ENCODE data around the gene SIL1.
"Not testable (repeated sequence)": the region's sequence is repeated elsewhere in the genome, so short reads cannot be mapped to it uniquely, and the experiment has no call there.

SIL1 gene

GRCh38 chr5:139038613-139039305, 159.4 kb downstream of the SIL1 start:
- no peak overlapping the region for H3K4me3 ChIP-seq (ENCODE audit: control insufficient read depth in 1 of 7, extremely low read depth in 1 of 7, insufficient read depth in 4 of 7, low read depth in 2 of 7, low read length in 6 of 7)
- H3K9me3 ChIP-seq (ENCODE audit: control extremely low read depth in 1 of 5, control insufficient read depth in 4 of 5, insufficient read depth in 2 of 5, low read depth in 1 of 5, low read length in 4 of 5), result peaks cover 0 to 14% (median 2%) of the 10 kb centered on the region in 5 experiments
- DNase-seq, result no peak
- 70% methylated on average over 4 of the region's 7 CpGs for whole genome bisulfite sequencing (ENCODE audit: insufficient coverage)
- H3K27me3 ChIP-seq (replicated peaks in 2 of 5; ENCODE audit: control insufficient read depth in 4 of 5, insufficient read depth in 5 of 5, low read length in 4 of 5), result no peaks in the 10 kb centered on the region
- peaks cover 3 to 22% (median 9%) of the 10 kb centered on the region in 4 experiments for H3K36me3 ChIP-seq (ENCODE audit: control insufficient read depth in 4 of 4, insufficient read depth in 4 of 4, low read length in 3 of 4)
- ChIA-PET CTCF (no interaction called here), POLR2A (no interaction called here)
- H3K27ac ChIP-seq (ENCODE audit: insufficient read depth in 1 of 2, low read depth in 1 of 2, low read length in 2 of 2, poor library complexity in 1 of 2, severe bottlenecking in 2 of 2), result no peak overlapping the region
- H3K4me1 ChIP-seq (ENCODE audit: control extremely low read depth in 1 of 4, control insufficient read depth in 4 of 4, insufficient read depth in 4 of 4, low read length in 3 of 4), result peaks cover 0 to 8% (median 5%) of the 10 kb centered on the region in 4 experiments

GRCh38 chr5:139037732-139038131, 160.4 kb downstream of the SIL1 start:
- Histone ChIP-seq H3K4me3 (ENCODE audit: control insufficient read depth in 1 of 7, extremely low read depth in 1 of 7, insufficient read depth in 4 of 7, low read depth in 2 of 7, low read length in 6 of 7) (no peak overlapping the region), H3K4me1 (ENCODE audit: control extremely low read depth in 1 of 4, control insufficient read depth in 4 of 4, insufficient read depth in 4 of 4, low read length in 3 of 4) (no peaks in the 10 kb centered on the region), H3K27ac (ENCODE audit: insufficient read depth in 1 of 2, low read depth in 1 of 2, low read length in 2 of 2, poor library complexity in 1 of 2, severe bottlenecking in 2 of 2) (no peak overlapping the region), H3K36me3 (ENCODE audit: control insufficient read depth in 4 of 4, insufficient read depth in 4 of 4, low read length in 3 of 4) (peaks cover 3 to 22% (median 8%) of the 10 kb centered on the region in 4 experiments), H3K27me3 (replicated peaks in 2 of 5; ENCODE audit: control insufficient read depth in 4 of 5, insufficient read depth in 5 of 5, low read length in 4 of 5) (no peaks in the 10 kb centered on the region), H3K9me3 (ENCODE audit: control extremely low read depth in 1 of 5, control insufficient read depth in 4 of 5, insufficient read depth in 2 of 5, low read depth in 1 of 5, low read length in 4 of 5) (peaks cover 0 to 16% (median 2%) of the 10 kb centered on the region in 5 experiments)
- DNase-seq, result no peak
- 86% methylated on average over 3 of the region's 3 CpGs for WGBS (ENCODE audit: insufficient coverage)
- POLR2A ChIA-PET, result no interaction called here
- CTCF ChIA-PET, result no interaction called here

- CTCF ChIA-PET; H3K27me3 ChIP-seq (replicated peaks in 2 of 5; ENCODE audit: control insufficient read depth in 4 of 5, insufficient read depth in 5 of 5, low read length in 4 of 5); POLR2A ChIA-PET; H3K4me3 ChIP-seq (ENCODE audit: control insufficient read depth in 1 of 7, extremely low read depth in 1 of 7, insufficient read depth in 4 of 7, low read depth in 2 of 7, low read length in 6 of 7); H3K4me1 ChIP-seq (ENCODE audit: control extremely low read depth in 1 of 4, control insufficient read depth in 4 of 4, insufficient read depth in 4 of 4, low read length in 3 of 4); H3K27ac ChIP-seq (ENCODE audit: insufficient read depth in 1 of 2, low read depth in 1 of 2, low read length in 2 of 2, poor library complexity in 1 of 2, severe bottlenecking in 2 of 2); DNase-seq: not testable (repeated sequence)
- Histone ChIP-seq H3K36me3 (ENCODE audit: control insufficient read depth in 4 of 4, insufficient read depth in 4 of 4, low read length in 3 of 4) (peaks cover 3 to 19% (median 6%) of the 10 kb centered on the region in 4 experiments), H3K9me3 (ENCODE audit: control extremely low read depth in 1 of 5, control insufficient read depth in 4 of 5, insufficient read depth in 2 of 5, low read depth in 1 of 5, low read length in 4 of 5) (peaks cover 0 to 21% (median 2%) of the 10 kb centered on the region in 5 experiments)
- no CpG with 5 or more reads among the region's 3 CpGs for WGBS (ENCODE audit: insufficient coverage)
Measured at GRCh38 chr5:139036332-139036731, 161.8 kb downstream of the SIL1 start.

GRCh38 chr5:139027150-139027549, 171.0 kb downstream of the SIL1 start:
- WGBS (ENCODE audit: insufficient coverage), result 80% methylated on average over 1 of the region's 2 CpGs
- Histone ChIP-seq H3K4me3 (ENCODE audit: control insufficient read depth in 1 of 7, extremely low read depth in 1 of 7, insufficient read depth in 4 of 7, low read depth in 2 of 7, low read length in 6 of 7) (no peak overlapping the region), H3K27ac (ENCODE audit: insufficient read depth in 1 of 2, low read depth in 1 of 2, low read length in 2 of 2, poor library complexity in 1 of 2, severe bottlenecking in 2 of 2) (no peak overlapping the region), H3K9me3 (ENCODE audit: control extremely low read depth in 1 of 5, control insufficient read depth in 4 of 5, insufficient read depth in 2 of 5, low read depth in 1 of 5, low read length in 4 of 5) (peaks cover 0 to 2% (median under 1%) of the 10 kb centered on the region in 5 experiments), H3K4me1 (ENCODE audit: control extremely low read depth in 1 of 4, control insufficient read depth in 4 of 4, insufficient read depth in 4 of 4, low read length in 3 of 4) (peaks cover 0 to 39% (median 13%) of the 10 kb centered on the region in 4 experiments), H3K27me3 (replicated peaks in 2 of 5; ENCODE audit: control insufficient read depth in 4 of 5, insufficient read depth in 5 of 5, low read length in 4 of 5) (no peaks in the 10 kb centered on the region), H3K36me3 (ENCODE audit: control insufficient read depth in 4 of 4, insufficient read depth in 4 of 4, low read length in 3 of 4) (peaks cover 4 to 7% (median 6%) of the 10 kb centered on the region in 4 experiments)
- ChIA-PET POLR2A (no interaction called here), CTCF (interaction anchor here (0.7 to 0.9 kb wide), 2 partner anchors 74 to 167 kb away, joined by 3 read pairs; no protein-coding TSS in a partner anchor)
- DNase-seq, result peak in 2 of 3 donors; percentile 59 to 75

GRCh38 chr5:139025651-139026050, 172.5 kb downstream of the SIL1 start:
- Histone ChIP-seq H3K27me3 (replicated peaks in 2 of 5; ENCODE audit: control insufficient read depth in 4 of 5, insufficient read depth in 5 of 5, low read length in 4 of 5) (no peaks in the 10 kb centered on the region), H3K4me1 (ENCODE audit: control extremely low read depth in 1 of 4, control insufficient read depth in 4 of 4, insufficient read depth in 4 of 4, low read length in 3 of 4) (peaks cover 0 to 39% (median 13%) of the 10 kb centered on the region in 4 experiments), H3K27ac (ENCODE audit: insufficient read depth in 1 of 2, low read depth in 1 of 2, low read length in 2 of 2, poor library complexity in 1 of 2, severe bottlenecking in 2 of 2) (no peak overlapping the region), H3K36me3 (ENCODE audit: control insufficient read depth in 4 of 4, insufficient read depth in 4 of 4, low read length in 3 of 4) (peaks cover 7 to 17% (median 12%) of the 10 kb centered on the region in 4 experiments), H3K9me3 (ENCODE audit: control extremely low read depth in 1 of 5, control insufficient read depth in 4 of 5, insufficient read depth in 2 of 5, low read depth in 1 of 5, low read length in 4 of 5) (no peaks in the 10 kb centered on the region), H3K4me3 (ENCODE audit: control insufficient read depth in 1 of 7, extremely low read depth in 1 of 7, insufficient read depth in 4 of 7, low read depth in 2 of 7, low read length in 6 of 7) (no peak overlapping the region)
- CTCF ChIA-PET, result no interaction called here
- WGBS (ENCODE audit: insufficient coverage), result 100% methylated on average over 1 of the region's 2 CpGs
- POLR2A ChIA-PET, result no interaction called here
- no peak for DNase-seq

GRCh38 chr5:139023286-139023685, 174.9 kb downstream of the SIL1 start:
- POLR2A ChIA-PET, result no interaction called here
- no CpG with 5 or more reads among the region's 8 CpGs for WGBS (ENCODE audit: insufficient coverage)
- peaks cover 12 to 38% (median 25%) of the 10 kb centered on the region in 4 experiments for H3K36me3 ChIP-seq (ENCODE audit: control insufficient read depth in 4 of 4, insufficient read depth in 4 of 4, low read length in 3 of 4)

GRCh38 chr5:139022528-139022927, 175.6 kb downstream of the SIL1 start:
- no peak overlapping the region for H3K4me3 ChIP-seq (ENCODE audit: control insufficient read depth in 1 of 7, extremely low read depth in 1 of 7, insufficient read depth in 4 of 7, low read depth in 2 of 7, low read length in 6 of 7)
- H3K27me3 ChIP-seq (replicated peaks in 2 of 5; ENCODE audit: control insufficient read depth in 4 of 5, insufficient read depth in 5 of 5, low read length in 4 of 5), result no peaks in the 10 kb centered on the region
- no peak overlapping the region for H3K27ac ChIP-seq (ENCODE audit: insufficient read depth in 1 of 2, low read depth in 1 of 2, low read length in 2 of 2, poor library complexity in 1 of 2, severe bottlenecking in 2 of 2)
- no peaks in the 10 kb centered on the region for H3K9me3 ChIP-seq (ENCODE audit: control extremely low read depth in 1 of 5, control insufficient read depth in 4 of 5, insufficient read depth in 2 of 5, low read depth in 1 of 5, low read length in 4 of 5)
- no peak for DNase-seq
- H3K36me3 ChIP-seq (ENCODE audit: control insufficient read depth in 4 of 4, insufficient read depth in 4 of 4, low read length in 3 of 4), result peaks cover 12 to 44% (median 26%) of the 10 kb centered on the region in 4 experiments
- POLR2A ChIA-PET, result no interaction called here
- peaks cover 0 to 32% (median 8%) of the 10 kb centered on the region in 4 experiments for H3K4me1 ChIP-seq (ENCODE audit: control extremely low read depth in 1 of 4, control insufficient read depth in 4 of 4, insufficient read depth in 4 of 4, low read length in 3 of 4)
- CTCF ChIA-PET, result interaction anchor here (1.0 to 1.5 kb wide), 3 partner anchors 45 to 69 kb away, joined by 3 read pairs; no protein-coding TSS in a partner anchor
- 100% methylated on average over 1 of the region's 1 CpG for WGBS (ENCODE audit: insufficient coverage)

More at GRCh38 chr5:139023286-139023685, 174.9 kb downstream of the SIL1 start:
- H3K4me3 ChIP-seq (ENCODE audit: control insufficient read depth in 1 of 7, extremely low read depth in 1 of 7, insufficient read depth in 4 of 7, low read depth in 2 of 7, low read length in 6 of 7), result peak overlapping the region in 3 of 7 experiments; percentile 2 to 35 (median 21)
- CTCF ChIA-PET, result interaction anchor here (1.3 to 1.5 kb wide), 2 partner anchors 51 to 70 kb away, joined by 3 read pairs; no protein-coding TSS in a partner anchor
- H3K9me3 ChIP-seq (ENCODE audit: control extremely low read depth in 1 of 5, control insufficient read depth in 4 of 5, insufficient read depth in 2 of 5, low read depth in 1 of 5, low read length in 4 of 5), result no peaks in the 10 kb centered on the region
- no peaks in the 10 kb centered on the region for H3K27me3 ChIP-seq (replicated peaks in 2 of 5; ENCODE audit: control insufficient read depth in 4 of 5, insufficient read depth in 5 of 5, low read length in 4 of 5)
- peaks cover 0 to 37% (median 13%) of the 10 kb centered on the region in 4 experiments for H3K4me1 ChIP-seq (ENCODE audit: control extremely low read depth in 1 of 4, control insufficient read depth in 4 of 4, insufficient read depth in 4 of 4, low read length in 3 of 4)
- peak overlapping the region in 1 of 2 experiments; percentile 56 for H3K27ac ChIP-seq (ENCODE audit: insufficient read depth in 1 of 2, low read depth in 1 of 2, low read length in 2 of 2, poor library complexity in 1 of 2, severe bottlenecking in 2 of 2)
- peak; percentile 41 to 94 (median 88) for DNase-seq
